Measurements from ENCODE around the gene NPHP4. TPM values are rescaled to one million over a fixed set of nuclear protein-coding genes. Genes with fewer than 3 reads are reported as not detected.

Gene NPHP4
- total RNA-seq, 1 experiment from 2014 or later: 20.0 TPM

GRCh38 chr1:5979536-5980313 lies 12.5 kb downstream of the NPHP4 start:
- CTCF ChIA-PET: no interaction called here

More at GRCh38 chr1:5979536-5980313, 12.5 kb downstream of the NPHP4 start:
- no peak for DNase-seq (ENCODE audit: low read depth, low spot score)
- peaks cover 9 to 50% of the 10 kb centered on the region in 2 experiments for H3K4me1 ChIP-seq (ENCODE audit: control insufficient read depth in 1 of 2, insufficient read depth in 2 of 2, low read length in 2 of 2)
- no peaks in the 10 kb centered on the region for H3K9me2 ChIP-seq (ENCODE audit: insufficient read depth)
- intact Hi-C loops (cut with micrococcal nuclease): loop anchor here (10.0 kb wide), 1 partner anchor 235 kb away; no protein-coding TSS in a partner anchor
- no peaks in the 10 kb centered on the region for H3K27me3 ChIP-seq (ENCODE audit: insufficient read depth, low read length)
- no peak overlapping the region for H3K4me3 ChIP-seq (replicated peaks in 1 of 2; ENCODE audit: low read depth in 1 of 2, low read length in 2 of 2)
- peak; percentile 9; the same call in 1 of the 2 replicates for ATAC-seq
- RAD21 ChIA-PET (ENCODE audit: low non-redundant PET in 1 of 2, low total read pairs in 2 of 2, uncharacterized antibody in 2 of 2, unreplicated experiment in 2 of 2): no interaction called here
- peaks cover 4 to 17% of the 10 kb centered on the region in 2 experiments; a peak in 2 of 4 replicates for H3K36me3 ChIP-seq (ENCODE audit: control insufficient read depth in 1 of 2, insufficient read depth in 2 of 2, low read length in 2 of 2)
- POLR2A ChIA-PET: interaction anchor here (1.5 kb wide), 1 partner anchor 13 kb away, joined by 3 read pairs; the partner anchor contains the start of gene NPHP4
- TF ChIP-seq YY1 (IDR thresholded peaks at IDR 0.05; ENCODE audit: extremely low read depth, insufficient replicate concordance, low read depth, low read length): no peak
- no peak for TF ChIP-seq POLR2A (IDR thresholded peaks at IDR 0.05; ENCODE audit: borderline replicate concordance, extremely low read depth, insufficient read depth, insufficient read length)
- no peak for TF ChIP-seq POLR2AphosphoS5 (IDR thresholded peaks at IDR 0.05; ENCODE audit: low read depth, low read length)
- no peak for TF ChIP-seq CTCF (IDR thresholded peaks at IDR 0.05 in 2 of 3, conservative IDR thresholded peaks at IDR 0.05 in 1 of 3; ENCODE audit: borderline replicate concordance in 1 of 3, insufficient read depth in 1 of 3, low read depth in 2 of 3, low read length in 2 of 3)
- TF ChIP-seq ZNF274 (IDR thresholded peaks at IDR 0.05; ENCODE audit: low read depth, low read length): no peak
- no peak for TF ChIP-seq EZH2 (IDR thresholded peaks at IDR 0.05)
- TF ChIP-seq SP1 (IDR thresholded peaks at IDR 0.05; ENCODE audit: low read depth): no peak
- TF ChIP-seq EZH2phosphoT487 (IDR thresholded peaks at IDR 0.05; ENCODE audit: borderline replicate concordance): no peak
- no peak for TF ChIP-seq MAX (IDR thresholded peaks at IDR 0.05)
- TF ChIP-seq CBX3 (IDR thresholded peaks at IDR 0.05; ENCODE audit: low read depth): no peak
- TF ChIP-seq EGR1 (IDR thresholded peaks at IDR 0.05; ENCODE audit: low read depth): no peak
- TF ChIP-seq TCF7L2 (IDR thresholded peaks at IDR 0.05; ENCODE audit: borderline replicate concordance, extremely low read depth, insufficient read depth, insufficient read length): no peak
- TF ChIP-seq ZFX (IDR thresholded peaks at IDR 0.05): no peak
- no peak for TF ChIP-seq JUND (IDR thresholded peaks at IDR 0.05)
- TF ChIP-seq FOSL1 (IDR thresholded peaks at IDR 0.05; ENCODE audit: low read depth): no peak
- TF ChIP-seq SRF (IDR thresholded peaks at IDR 0.05; ENCODE audit: low read depth): no peak
- no peak for TF ChIP-seq SIN3A (IDR thresholded peaks at IDR 0.05; ENCODE audit: low read depth)
- no peak for TF ChIP-seq REST (IDR thresholded peaks at IDR 0.05; ENCODE audit: low read depth)
- 0 out of 2 replicates have a peak overlapping the region, but pooled peaks have one; percentile 5 for H3K9ac ChIP-seq (ENCODE audit: low read length)
- H3K4me2 ChIP-seq (ENCODE audit: low read length): peak overlapping the region; percentile 62
- no TSS peak for BruUV-seq (replicated peaks)
- H3K9me3 ChIP-seq (ENCODE audit: control insufficient read depth in 1 of 2, insufficient read depth in 1 of 2, low read depth in 1 of 2, low read length in 2 of 2): no peaks in the 10 kb centered on the region; a peak in 1 of 4 replicates
- H2AFZ ChIP-seq (ENCODE audit: low read depth, low read length, poor library complexity, severe bottlenecking): no peak overlapping the region
- no peaks in the 10 kb centered on the region for H4K20me1 ChIP-seq (ENCODE audit: insufficient read depth)
- no peaks in the 10 kb centered on the region for H3K79me2 ChIP-seq (ENCODE audit: insufficient read depth, low read length)
- H3K27ac ChIP-seq (ENCODE audit: low read depth, low read length): no peak overlapping the region; the same call in 1 of the 2 replicates
